H9 (cell line): Measurements from ENCODE around the gene PRRT2. TPM values are rescaled to one million over a fixed set of nuclear protein-coding genes. Genes with fewer than 3 reads are reported as not detected.

Experiments used
- DNase-seq: peaks from one replicate; pipeline ENCODE4 v3.0.0-alpha.2; 2017
- H2AFZ ChIP-seq: one replicate; pipeline ENCODE4 v1.6.1; 2013; ENCODE audit warnings: mild to moderate bottlenecking, low read length, control low read depth, moderate library complexity
- H2AK5ac ChIP-seq: 2 replicates; pipeline ENCODE4 v1.6.1; 2013; ENCODE audit warnings: low read length, control low read depth, mixed read lengths; ENCODE audit not compliant: insufficient read length
- H2BK120ac ChIP-seq: one replicate; pipeline ENCODE4 v1.6.1; 2013; ENCODE audit warnings: low read depth, mild to moderate bottlenecking, low read length, control low read depth, inconsistent platforms; ENCODE audit not compliant: poor library complexity, severe bottlenecking
- H2BK12ac ChIP-seq: 2 replicates; pipeline ENCODE4 v1.6.1; 2013; ENCODE audit warnings: low read length, control low read depth, mixed read lengths, low read depth; ENCODE audit not compliant: insufficient read length
- H2BK15ac ChIP-seq: 2 replicates; pipeline ENCODE4 v1.6.1; 2013; ENCODE audit warnings: low read depth, low read length, control low read depth
- H2BK20ac ChIP-seq: one replicate; pipeline ENCODE4 v1.6.1; 2013; ENCODE audit warnings: low read depth, mild to moderate bottlenecking, low read length, control low read depth, inconsistent platforms; ENCODE audit not compliant: poor library complexity, severe bottlenecking
- H2BK5ac ChIP-seq: 2 replicates; pipeline ENCODE4 v1.6.1; 2013; ENCODE audit warnings: low read length, control low read depth, mixed read lengths; ENCODE audit not compliant: insufficient read length
- H3K14ac ChIP-seq: 2 replicates; pipeline ENCODE4 v1.6.1; 2013; ENCODE audit warnings: low read length, control low read depth; ENCODE audit not compliant: insufficient read depth
- H3K18ac ChIP-seq: 2 replicates; pipeline ENCODE4 v1.6.1; 2013; ENCODE audit warnings: low read depth, mild to moderate bottlenecking, mixed read lengths, low read length, control low read depth; ENCODE audit not compliant: insufficient read length
- H3K23ac ChIP-seq: 2 replicates; pipeline ENCODE4 v1.6.1; 2013; ENCODE audit warnings: low read length, control low read depth, mixed read lengths, low read depth; ENCODE audit not compliant: insufficient read length
- H3K23me2 ChIP-seq: 2 replicates; pipeline ENCODE4 v1.6.1; 2013; ENCODE audit warnings: low read depth, mild to moderate bottlenecking, mixed read lengths, low read length, control low read depth; ENCODE audit not compliant: insufficient read length, poor library complexity, severe bottlenecking
- H3K27ac ChIP-seq: 2 replicates; pipeline ENCODE4 v1.5.1; 2013; ENCODE audit warnings: low read length, control low read depth, mixed read lengths, low read depth; ENCODE audit not compliant: insufficient read length
- H3K27me3 ChIP-seq: 2 replicates; pipeline ENCODE4 v1.6.1; 2013; ENCODE audit warnings: low read length, control low read depth, inconsistent platforms; ENCODE audit not compliant: insufficient read depth
- H3K4ac ChIP-seq: 2 replicates; pipeline ENCODE4 v1.6.1; 2013; ENCODE audit warnings: low read depth, mild to moderate bottlenecking, control low read depth, inconsistent platforms, low read length, moderate library complexity
- H3K4me1 ChIP-seq: 2 replicates; pipeline ENCODE4 v1.6.1; 2013; ENCODE audit warnings: low read length, control low read depth, inconsistent platforms; ENCODE audit not compliant: insufficient read depth
- H3K4me2 ChIP-seq: 2 replicates; pipeline ENCODE4 v1.6.1; 2013; ENCODE audit warnings: low read length, control low read depth, mixed read lengths; ENCODE audit not compliant: insufficient read length, insufficient read depth
- H3K56ac ChIP-seq: 2 replicates; pipeline ENCODE4 v1.6.1; 2013; ENCODE audit warnings: low read depth, mild to moderate bottlenecking, mixed read lengths, low read length, control low read depth; ENCODE audit not compliant: insufficient read length
- H3K79me1 ChIP-seq: 2 replicates; pipeline ENCODE4 v1.6.1; 2013; ENCODE audit warnings: low read depth, mild to moderate bottlenecking, moderate library complexity, low read length, control low read depth, inconsistent platforms; ENCODE audit not compliant: insufficient read depth, poor library complexity, severe bottlenecking
- H3K79me2 ChIP-seq: 2 replicates; pipeline ENCODE4 v1.6.1; 2013; ENCODE audit warnings: low read length, control low read depth, inconsistent platforms; ENCODE audit not compliant: insufficient read depth
- H3K9ac ChIP-seq: 2 replicates; pipeline ENCODE4 v1.6.1; 2013; ENCODE audit warnings: low read length, control low read depth, mixed read lengths; ENCODE audit not compliant: insufficient read length; ENCODE audit errors: extremely low read depth
- H3K9me3 ChIP-seq: one replicate; pipeline ENCODE4 v1.6.1; 2013; ENCODE audit warnings: low read depth, low read length, inconsistent platforms; ENCODE audit not compliant: control insufficient read depth
- H3T11ph ChIP-seq: one replicate; pipeline ENCODE4 v1.6.1; 2013; ENCODE audit warnings: mild to moderate bottlenecking, low read length, control low read depth, inconsistent platforms
- H4K20me1 ChIP-seq: one replicate; pipeline ENCODE4 v1.6.1; 2013; ENCODE audit not compliant: control insufficient read depth, insufficient read length, insufficient read depth
- H4K5ac ChIP-seq: 2 replicates; pipeline ENCODE4 v1.6.1; 2013; ENCODE audit warnings: low read depth, mild to moderate bottlenecking, mixed read lengths, low read length, control low read depth; ENCODE audit not compliant: insufficient read length
- H4K8ac ChIP-seq: replicated peaks from 2 replicates; pipeline ENCODE4 v1.6.1; 2013; ENCODE audit warnings: low read length, control low read depth, mixed read lengths, low read depth; ENCODE audit not compliant: insufficient read length
- H4K91ac ChIP-seq: 2 replicates; pipeline ENCODE4 v1.6.1; 2013; ENCODE audit warnings: low read depth, mild to moderate bottlenecking, moderate library complexity, mixed read lengths, low read length, control low read depth; ENCODE audit not compliant: insufficient read length
- H3K27ac Mint-ChIP-seq, 3 experiments: 2 replicates in 2 of 3; 3 replicates in 1 of 3; pipeline ENCODE4 v1.8.0; 2020 to 2021; ENCODE audit warnings: mixed read lengths in 3 of 3, mild to moderate bottlenecking in 1 of 3, moderate library complexity in 1 of 3
- H3K27me3 Mint-ChIP-seq: 2 replicates; pipeline ENCODE4 v1.8.0; 2021; ENCODE audit warnings: low read depth, mild to moderate bottlenecking, moderate library complexity, mixed read lengths
- H3K36me3 Mint-ChIP-seq, 3 experiments: 2 replicates in 2 of 3; 3 replicates in 1 of 3; pipeline ENCODE4 v1.8.0; 2020 to 2021; ENCODE audit warnings: low read depth in 3 of 3, mixed read lengths in 3 of 3; ENCODE audit not compliant: insufficient read depth in 1 of 3
- H3K4me1 Mint-ChIP-seq, 2 experiments: 2 replicates each; pipeline ENCODE4 v1.8.0; 2020; ENCODE audit warnings: mixed read lengths in 2 of 2
- H3K4me3 Mint-ChIP-seq, 2 experiments: 2 replicates in 1 of 2; 3 replicates in 1 of 2; pipeline ENCODE4 v1.8.0; 2020 to 2021; ENCODE audit warnings: mild to moderate bottlenecking in 2 of 2, mixed read lengths in 2 of 2, moderate library complexity in 1 of 2
- H3K9me3 Mint-ChIP-seq, 2 experiments: 2 replicates in 1 of 2; 3 replicates in 1 of 2; pipeline ENCODE4 v1.8.0; 2020; ENCODE audit warnings: mild to moderate bottlenecking in 2 of 2, mixed read lengths in 2 of 2, moderate library complexity in 1 of 2
- WGBS: extraction: QIAGEN DNeasy Blood & Tissue Kit; methylation state at CpG from one replicate; pipeline ENCODE4 v1.1.7; 2013; ENCODE audit warnings: missing lambda C conversion rate, low lambda C conversion rate, mixed read lengths; ENCODE audit not compliant: insufficient read length; ENCODE audit errors: extremely low coverage; 5-methylcytosine and 5-hydroxymethylcytosine counted together
- total RNA-seq: library from RNA; stranded (reverse); gene quantifications from 2 replicates; pipeline ENCODE4 v1.2.1, GENCODE V29; 2021
- TF ChIP-seq, protein P1 (sequence below): fragments of 200-600 bp; sonication (generic); conservative IDR thresholded peaks from 3 replicates; pipeline ENCODE4 v1.8.0; 2021; ENCODE audit warnings: antibody characterized with exemption, mild to moderate bottlenecking

PRRT2 gene
- total RNA-seq, 1 experiment from 2014 or later: 14.6 TPM

DNA sequence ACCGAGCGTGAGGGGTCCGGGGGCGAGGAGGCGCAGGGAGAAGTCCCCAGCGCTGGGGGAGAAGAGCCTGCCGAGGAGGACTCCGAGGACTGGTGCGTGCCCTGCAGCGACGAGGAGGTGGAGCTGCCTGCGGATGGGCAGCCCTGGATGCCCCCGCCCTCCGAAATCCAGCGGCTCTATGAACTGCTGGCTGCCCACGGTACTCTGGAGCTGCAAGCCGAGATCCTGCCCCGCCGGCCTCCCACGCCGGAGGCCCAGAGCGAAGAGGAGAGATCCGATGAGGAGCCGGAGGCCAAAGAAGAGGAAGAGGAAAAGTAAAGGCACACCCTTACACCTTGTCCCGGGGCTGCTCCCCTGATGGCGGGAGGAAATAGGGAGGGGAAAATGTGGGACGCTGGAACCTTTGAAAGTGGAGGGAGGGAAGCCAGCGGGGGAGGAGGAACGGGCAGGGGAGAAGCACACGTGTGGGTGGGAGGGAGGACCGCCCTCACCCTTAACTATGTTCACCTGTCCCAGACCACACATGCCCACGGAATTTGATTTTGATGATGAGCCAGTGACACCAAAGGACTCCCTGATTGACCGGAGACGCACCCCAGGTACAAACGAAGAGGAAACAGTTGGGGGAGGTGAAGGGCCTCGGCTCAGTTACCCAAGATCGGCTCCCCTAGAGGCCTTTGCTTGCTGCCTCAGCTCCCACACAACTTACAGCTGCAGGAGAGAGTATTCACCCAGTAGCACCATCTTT is 4.9 kb downstream of the PRRT2 start:
- no peak overlapping the region for H3K56ac ChIP-seq
- no peak overlapping the region for H2AFZ ChIP-seq
- H4K20me1 ChIP-seq: no peaks in the 10 kb centered on the region
- peak overlapping the region; percentile 59 for H3K4me2 ChIP-seq
- Mint-ChIP-seq H3K36me3 (peaks cover 24 to 38% (median 35%) of the 10 kb centered on the region in 3 experiments), H3K4me1 (peaks cover 52 to 58% of the 10 kb centered on the region in 2 experiments), H3K27ac (peak overlapping the region; percentile 85 to 95 (median 89)), H3K9me3 (no peaks in the 10 kb centered on the region; a peak in 1 of 5 replicates), H3K27me3 (no peaks in the 10 kb centered on the region; the same call in none of the 2 replicates), H3K4me3 (peak overlapping the region; percentile 93 to 96)
- H2BK20ac ChIP-seq: no peak overlapping the region
- no peak overlapping the region for H3K23ac ChIP-seq
- H3K18ac ChIP-seq: peak overlapping the region; percentile 19
- H4K8ac ChIP-seq: no peak overlapping the region
- H4K91ac ChIP-seq: no peak overlapping the region
- no peak overlapping the region for H3K4ac ChIP-seq
- no peaks in the 10 kb centered on the region; the same call in 1 of the 2 replicates for H3K79me2 ChIP-seq
- no CpG with 5 or more reads among the region's 37 CpGs for WGBS
- H4K5ac ChIP-seq: no peak overlapping the region
- no peak overlapping the region for H2BK120ac ChIP-seq
- H3K79me1 ChIP-seq: no peaks in the 10 kb centered on the region
- H3K27me3 ChIP-seq: no peaks in the 10 kb centered on the region
- H3K9me3 ChIP-seq: no peaks in the 10 kb centered on the region
- peak overlapping the region; percentile 22; the same call in 1 of the 2 replicates for H3K14ac ChIP-seq
- H3K4me1 ChIP-seq: peaks cover 6% of the 10 kb centered on the region; the same call in 1 of the 2 replicates
- peaks cover 29% of the 10 kb centered on the region for H3K23me2 ChIP-seq
- TF ChIP-seq, protein P1, sequence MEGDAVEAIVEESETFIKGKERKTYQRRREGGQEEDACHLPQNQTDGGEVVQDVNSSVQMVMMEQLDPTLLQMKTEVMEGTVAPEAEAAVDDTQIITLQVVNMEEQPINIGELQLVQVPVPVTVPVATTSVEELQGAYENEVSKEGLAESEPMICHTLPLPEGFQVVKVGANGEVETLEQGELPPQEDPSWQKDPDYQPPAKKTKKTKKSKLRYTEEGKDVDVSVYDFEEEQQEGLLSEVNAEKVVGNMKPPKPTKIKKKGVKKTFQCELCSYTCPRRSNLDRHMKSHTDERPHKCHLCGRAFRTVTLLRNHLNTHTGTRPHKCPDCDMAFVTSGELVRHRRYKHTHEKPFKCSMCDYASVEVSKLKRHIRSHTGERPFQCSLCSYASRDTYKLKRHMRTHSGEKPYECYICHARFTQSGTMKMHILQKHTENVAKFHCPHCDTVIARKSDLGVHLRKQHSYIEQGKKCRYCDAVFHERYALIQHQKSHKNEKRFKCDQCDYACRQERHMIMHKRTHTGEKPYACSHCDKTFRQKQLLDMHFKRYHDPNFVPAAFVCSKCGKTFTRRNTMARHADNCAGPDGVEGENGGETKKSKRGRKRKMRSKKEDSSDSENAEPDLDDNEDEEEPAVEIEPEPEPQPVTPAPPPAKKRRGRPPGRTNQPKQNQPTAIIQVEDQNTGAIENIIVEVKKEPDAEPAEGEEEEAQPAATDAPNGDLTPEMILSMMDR: peak; percentile 42; the same call in 2 of the 3 replicates
- no peak overlapping the region for H2BK5ac ChIP-seq
- peak overlapping the region; percentile 58 for H3K9ac ChIP-seq
- H3K27ac ChIP-seq: no peak overlapping the region
- peak; percentile 67 for DNase-seq
- H2BK15ac ChIP-seq: no peak overlapping the region
- no peak overlapping the region for H3T11ph ChIP-seq
- no peak overlapping the region for H2BK12ac ChIP-seq
- H2AK5ac ChIP-seq: no peak overlapping the region
